SIG-M5 (cell line): ENCODE data around the gene C1orf141.
"Not testable (repeated sequence)": the region's sequence is repeated elsewhere in the genome, so short reads cannot be mapped to it uniquely, and the experiment has no call there.

Source experiments
- DNase-seq: peaks from one replicate; lab custom pipeline; 2025; lab: John Stamatoyannopoulos, UW

The C1orf141 gene

GRCh38 chr1:67142931-67143330, 8.2 kb upstream of the C1orf141 start:
- no peak for DNase-seq

- DNase-seq = not testable (repeated sequence)
These were observed 7.1 kb upstream of the C1orf141 start for GRCh38 chr1:67141832-67142231.

GRCh38 chr1:67140460-67140859, 5.7 kb upstream of the C1orf141 start:
- DNase-seq = no peak

GRCh38 chr1:67138813-67139499, 4.2 kb upstream of the C1orf141 start:
- DNase-seq = no peak

- DNase-seq = no peak
These were observed 2.6 kb upstream of the C1orf141 start for GRCh38 chr1:67137307-67137753.

GRCh38 chr1:67135354-67135753, 584 bp upstream of the C1orf141 start:
- no peak for DNase-seq

GRCh38 chr1:67133177-67133576, 1.6 kb downstream of the C1orf141 start:
- no peak for DNase-seq

- DNase-seq = no peak
These were observed 4.1 kb downstream of the C1orf141 start for GRCh38 chr1:67130673-67131072.

- no peak for DNase-seq
These were observed 7.8 kb downstream of the C1orf141 start for GRCh38 chr1:67126974-67127373.

GRCh38 chr1:67126111-67126746, 8.5 kb downstream of the C1orf141 start:
- no peak for DNase-seq

- DNase-seq = no peak
These were observed 10.3 kb downstream of the C1orf141 start for GRCh38 chr1:67124455-67124854.

- DNase-seq = no peak
These were observed 13.7 kb downstream of the C1orf141 start for GRCh38 chr1:67120855-67121619.

- no peak for DNase-seq
These were observed 16.1 kb downstream of the C1orf141 start for GRCh38 chr1:67118646-67119045.

- no peak for DNase-seq
These were observed 16.6 kb downstream of the C1orf141 start for GRCh38 chr1:67118191-67118590.

GRCh38 chr1:67114162-67114561, 20.6 kb downstream of the C1orf141 start:
- DNase-seq = no peak

GRCh38 chr1:67110352-67110751, 24.4 kb downstream of the C1orf141 start:
- DNase-seq = no peak

GRCh38 chr1:67105508-67105907, 29.3 kb downstream of the C1orf141 start:
- DNase-seq = no peak

GRCh38 chr1:67103548-67103947, 31.2 kb downstream of the C1orf141 start:
- DNase-seq = no peak

- DNase-seq = no peak
These were observed 33.9 kb downstream of the C1orf141 start for GRCh38 chr1:67100833-67101232.

GRCh38 chr1:67097305-67097704, 37.5 kb downstream of the C1orf141 start:
- DNase-seq = no peak

GRCh38 chr1:67094191-67094590, 40.6 kb downstream of the C1orf141 start:
- no peak for DNase-seq

GRCh38 chr1:67089685-67090208, 45.0 kb downstream of the C1orf141 start:
- DNase-seq = no peak

- DNase-seq = no peak
These were observed 46.3 kb downstream of the C1orf141 start for GRCh38 chr1:67088440-67088839.
